ENCODE data around the gene RTN4.
"Not testable (repeated sequence)": the region's sequence is repeated elsewhere in the genome, so short reads cannot be mapped to it uniquely, and the experiment has no call there.

Gene RTN4

GRCh38 chr2:55056024-55056521 lies 5.8 kb upstream of the RTN4 start:
- DNase-seq: no peak
- H3K27ac Mint-ChIP-seq: no peak overlapping the region
- H3K4me3 Mint-ChIP-seq: no peak overlapping the region
- peaks cover 34% of the 10 kb centered on the region for H3K4me1 Mint-ChIP-seq
- H3K9me3 Mint-ChIP-seq: no peaks in the 10 kb centered on the region
- H3K27me3 Mint-ChIP-seq: no peaks in the 10 kb centered on the region
- peaks cover 1% of the 10 kb centered on the region for H3K36me3 Mint-ChIP-seq
- CTCF ChIA-PET: no interaction called here

GRCh38 chr2:55054106-55054875 lies 4.0 kb upstream of the RTN4 start:
- peak; percentile 33 for DNase-seq
- CTCF ChIA-PET: interaction anchor here (0.7 kb wide), 1 partner anchor 531 kb away, joined by 3 read pairs; no protein-coding TSS in a partner anchor
- Mint-ChIP-seq H3K36me3 (peaks cover 1% of the 10 kb centered on the region), H3K4me1 (peaks cover 37% of the 10 kb centered on the region), H3K27me3 (no peaks in the 10 kb centered on the region), H3K9me3 (no peaks in the 10 kb centered on the region), H3K27ac (peak overlapping the region; percentile 84), H3K4me3 (no peak overlapping the region)

GRCh38 chr2:55053225-55053624 lies 3.0 kb upstream of the RTN4 start:
- H3K27me3 Mint-ChIP-seq, DNase-seq, H3K36me3 Mint-ChIP-seq, H3K4me3 Mint-ChIP-seq, H3K27ac Mint-ChIP-seq, H3K9me3 Mint-ChIP-seq: not testable (repeated sequence)
- CTCF ChIA-PET: interaction anchor here (0.7 to 1.1 kb wide), 4 partner anchors 116 to 946 kb away, joined by 3 to 4 read pairs (median 4); partner anchors contain the start of gene PPP4R3B
- H3K4me1 Mint-ChIP-seq: peaks cover 44% of the 10 kb centered on the region

- Mint-ChIP-seq H3K4me1 (peaks cover 51% of the 10 kb centered on the region), H3K36me3 (no peaks in the 10 kb centered on the region), H3K9me3 (no peaks in the 10 kb centered on the region), H3K27ac (peak overlapping the region; percentile 5), H3K27me3 (no peaks in the 10 kb centered on the region), H3K4me3 (peak overlapping the region; percentile 26)
- CTCF ChIA-PET: interaction anchor here (1.1 kb wide), 1 partner anchor 116 kb away, joined by 4 read pairs; no protein-coding TSS in a partner anchor
- DNase-seq: no peak
Measured at GRCh38 chr2:55052129-55053061, 2.1 kb upstream of the RTN4 start.

- H3K9me3 Mint-ChIP-seq: no peaks in the 10 kb centered on the region
- peak overlapping the region; percentile 96 for H3K27ac Mint-ChIP-seq
- CTCF ChIA-PET: interaction anchor here (0.9 to 2.2 kb wide), 5 partner anchors 39 to 123 kb away, joined by 4 to 8 read pairs (median 5); no protein-coding TSS in a partner anchor
- peaks cover 63% of the 10 kb centered on the region for H3K4me1 Mint-ChIP-seq
- no peaks in the 10 kb centered on the region for H3K27me3 Mint-ChIP-seq
- H3K4me3 Mint-ChIP-seq: peak overlapping the region; percentile 96
- DNase-seq: peak; percentile 35
- peaks cover 2% of the 10 kb centered on the region for H3K36me3 Mint-ChIP-seq
Measured at GRCh38 chr2:55051026-55051866, 995 bp upstream of the RTN4 start.

- H3K27ac Mint-ChIP-seq: peak overlapping the region; percentile 96
- no peak for DNase-seq
Measured at GRCh38 chr2:55049821-55050099, 491 bp downstream of the RTN4 start.

GRCh38 chr2:55049043-55049820 lies 1.0 kb downstream of the RTN4 start:
- CTCF ChIA-PET: interaction anchor here (1.0 to 2.9 kb wide), 17 partner anchors 9 to 150 kb away, joined by 3 to 12 read pairs (median 5); no protein-coding TSS in a partner anchor
- peak overlapping the region; percentile 96 for H3K4me3 Mint-ChIP-seq
- peaks cover 6% of the 10 kb centered on the region for H3K36me3 Mint-ChIP-seq
- H3K9me3 Mint-ChIP-seq: no peaks in the 10 kb centered on the region
- H3K4me1 Mint-ChIP-seq: peaks cover 65% of the 10 kb centered on the region
- DNase-seq: peak; percentile 82
- H3K27me3 Mint-ChIP-seq: no peaks in the 10 kb centered on the region
- peak overlapping the region; percentile 92 for H3K27ac Mint-ChIP-seq

More at GRCh38 chr2:55049821-55050099, 491 bp downstream of the RTN4 start:
- Mint-ChIP-seq H3K4me1 (peaks cover 70% of the 10 kb centered on the region), H3K27me3 (no peaks in the 10 kb centered on the region), H3K9me3 (no peaks in the 10 kb centered on the region), H3K36me3 (peaks cover 6% of the 10 kb centered on the region), H3K4me3 (peak overlapping the region; percentile 96)
- CTCF ChIA-PET: interaction anchor here (0.6 to 2.9 kb wide), 10 partner anchors 8 to 150 kb away, joined by 3 to 12 read pairs (median 5); no protein-coding TSS in a partner anchor

- peaks cover 60% of the 10 kb centered on the region for H3K4me1 Mint-ChIP-seq
- peak overlapping the region; percentile 92 for H3K27ac Mint-ChIP-seq
- peak overlapping the region; percentile 96 for H3K4me3 Mint-ChIP-seq
- H3K36me3 Mint-ChIP-seq: peaks cover 6% of the 10 kb centered on the region
- CTCF ChIA-PET: interaction anchor here (0.6 to 2.9 kb wide), 16 partner anchors 9 to 149 kb away, joined by 3 to 12 read pairs (median 4); no protein-coding TSS in a partner anchor
- no peak for DNase-seq
- H3K27me3 Mint-ChIP-seq: no peaks in the 10 kb centered on the region
- H3K9me3 Mint-ChIP-seq: no peaks in the 10 kb centered on the region
Measured at GRCh38 chr2:55048508-55049042, 1.7 kb downstream of the RTN4 start.

GRCh38 chr2:55047677-55048299 lies 2.5 kb downstream of the RTN4 start:
- Mint-ChIP-seq H3K4me1 (peaks cover 60% of the 10 kb centered on the region), H3K27me3 (no peaks in the 10 kb centered on the region), H3K36me3 (peaks cover 6% of the 10 kb centered on the region), H3K9me3 (no peaks in the 10 kb centered on the region), H3K4me3 (peak overlapping the region; percentile 80), H3K27ac (peak overlapping the region; percentile 80)
- CTCF ChIA-PET: interaction anchor here (0.6 to 2.9 kb wide), 12 partner anchors 10 to 148 kb away, joined by 3 to 12 read pairs (median 4); no protein-coding TSS in a partner anchor
- peak; percentile 27 for DNase-seq

- no peak for DNase-seq
- Mint-ChIP-seq H3K9me3 (no peaks in the 10 kb centered on the region), H3K36me3 (peaks cover 6% of the 10 kb centered on the region), H3K4me1 (peaks cover 42% of the 10 kb centered on the region), H3K27me3 (no peaks in the 10 kb centered on the region), H3K4me3 (no peak overlapping the region), H3K27ac (no peak overlapping the region)
- CTCF ChIA-PET: interaction anchor here (0.6 to 1.3 kb wide), 3 partner anchors 18 to 125 kb away, joined by 3 to 4 read pairs (median 4); no protein-coding TSS in a partner anchor
Measured at GRCh38 chr2:55045780-55046179, 4.5 kb downstream of the RTN4 start.

GRCh38 chr2:55043841-55044240 lies 6.4 kb downstream of the RTN4 start:
- H3K27ac Mint-ChIP-seq: no peak overlapping the region
- peaks cover 9% of the 10 kb centered on the region for H3K36me3 Mint-ChIP-seq
- CTCF ChIA-PET: no interaction called here
- H3K4me3 Mint-ChIP-seq: no peak overlapping the region
- no peaks in the 10 kb centered on the region for H3K27me3 Mint-ChIP-seq
- no peak for DNase-seq
- H3K4me1 Mint-ChIP-seq: peaks cover 40% of the 10 kb centered on the region
- peaks cover 2% of the 10 kb centered on the region for H3K9me3 Mint-ChIP-seq

- CTCF ChIA-PET: no interaction called here
- peaks cover 29% of the 10 kb centered on the region for H3K4me1 Mint-ChIP-seq
- H3K9me3 Mint-ChIP-seq: peaks cover 24% of the 10 kb centered on the region
- peaks cover 30% of the 10 kb centered on the region for H3K36me3 Mint-ChIP-seq
- no peak for DNase-seq
- H3K27ac Mint-ChIP-seq: no peak overlapping the region
- H3K27me3 Mint-ChIP-seq: no peaks in the 10 kb centered on the region
- no peak overlapping the region for H3K4me3 Mint-ChIP-seq
Measured at GRCh38 chr2:55038428-55038827, 11.8 kb downstream of the RTN4 start.
